AG04450 (cell line): ENCODE data around the gene CCBE1. TPM values are rescaled to one million over a fixed set of nuclear protein-coding genes. Genes with fewer than 3 reads are reported as not detected.
A peak's percentile ranks its signal among the peaks of the same experiment; 100 is the strongest.

ENCODE experiments used
- CTCF ChIA-PET: fragments of 300-600, 350-600 bp; formaldehyde crosslinking; extraction: SDS; loops from one replicate; lab custom pipeline; 2022; ENCODE audit warnings: antibody characterized with exemption, inconsistent platforms; lab: Charles Lee
- POLR2A ChIA-PET: fragments of 350-600 bp; formaldehyde crosslinking; extraction: SDS; loops from one replicate; lab custom pipeline; 2021; ENCODE audit warnings: antibody characterized with exemption, inconsistent platforms; lab: Yijun Ruan, JAX
- DNase-seq: peaks from one replicate; pipeline ENCODE4 v3.0.0-alpha.2; 2011; ENCODE audit warnings: low read depth, low spot score
- H3K27ac ChIP-seq: one replicate; pipeline ENCODE4 v1.5.1; 2012; ENCODE audit warnings: low read depth, low read length, control low read depth
- H3K27me3 ChIP-seq: one replicate; pipeline ENCODE4 v1.6.0; 2012; ENCODE audit warnings: low read length; ENCODE audit not compliant: control insufficient read depth, insufficient read depth
- H3K4me3 ChIP-seq: 2 replicates; pipeline ENCODE4 v1.5.1; 2011; ENCODE audit warnings: mild to moderate bottlenecking, low read depth, low read length, control low read depth
- H3K9me3 ChIP-seq: 2 replicates; pipeline ENCODE4 v1.5.1; 2012; ENCODE audit warnings: low read length; ENCODE audit not compliant: control insufficient read depth, insufficient read depth
- polyA plus RNA-seq: library from polyadenylated mRNA; depleted of rRNA; stranded (reverse); fragments of >200 nt; gene quantifications from 2 replicates; pipeline ENCODE4 v1.2.3, GENCODE V29; 2011
- TF ChIP-seq, protein P1 (sequence below): IDR thresholded peaks from 2 replicates; pipeline ENCODE4 v1.5.1; 2011; ENCODE audit warnings: low read depth, low read length, control low read depth, inconsistent platforms

The CCBE1 gene
- polyA plus RNA-seq, 1 experiment = 40.4 TPM

DNA sequence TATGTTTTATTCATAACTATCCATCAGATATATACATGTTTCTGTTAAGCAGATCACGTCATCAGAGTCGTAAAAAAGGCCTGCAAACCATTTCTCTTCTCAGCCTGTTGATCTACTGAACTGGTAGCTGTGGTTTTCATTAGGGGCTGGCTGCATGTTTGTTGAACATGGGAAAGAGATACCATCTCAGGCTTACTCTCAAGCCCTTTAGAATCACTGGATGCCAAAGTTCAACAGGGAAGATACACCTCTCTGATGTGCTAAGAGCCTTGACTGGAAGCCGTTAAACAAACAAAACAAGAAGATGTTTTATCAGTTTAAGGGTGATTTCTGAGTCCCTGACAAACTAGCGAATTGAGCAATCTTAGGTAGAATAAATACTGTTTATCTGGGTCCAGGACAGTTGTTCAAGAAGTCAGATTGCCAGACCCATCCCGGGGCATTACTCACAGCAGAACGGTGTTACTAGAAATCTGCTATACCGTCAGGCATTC is 243.7 kb downstream of the CCBE1 start:
- TF ChIP-seq, protein P1, sequence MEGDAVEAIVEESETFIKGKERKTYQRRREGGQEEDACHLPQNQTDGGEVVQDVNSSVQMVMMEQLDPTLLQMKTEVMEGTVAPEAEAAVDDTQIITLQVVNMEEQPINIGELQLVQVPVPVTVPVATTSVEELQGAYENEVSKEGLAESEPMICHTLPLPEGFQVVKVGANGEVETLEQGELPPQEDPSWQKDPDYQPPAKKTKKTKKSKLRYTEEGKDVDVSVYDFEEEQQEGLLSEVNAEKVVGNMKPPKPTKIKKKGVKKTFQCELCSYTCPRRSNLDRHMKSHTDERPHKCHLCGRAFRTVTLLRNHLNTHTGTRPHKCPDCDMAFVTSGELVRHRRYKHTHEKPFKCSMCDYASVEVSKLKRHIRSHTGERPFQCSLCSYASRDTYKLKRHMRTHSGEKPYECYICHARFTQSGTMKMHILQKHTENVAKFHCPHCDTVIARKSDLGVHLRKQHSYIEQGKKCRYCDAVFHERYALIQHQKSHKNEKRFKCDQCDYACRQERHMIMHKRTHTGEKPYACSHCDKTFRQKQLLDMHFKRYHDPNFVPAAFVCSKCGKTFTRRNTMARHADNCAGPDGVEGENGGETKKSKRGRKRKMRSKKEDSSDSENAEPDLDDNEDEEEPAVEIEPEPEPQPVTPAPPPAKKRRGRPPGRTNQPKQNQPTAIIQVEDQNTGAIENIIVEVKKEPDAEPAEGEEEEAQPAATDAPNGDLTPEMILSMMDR = no peak
- ChIA-PET POLR2A (no interaction called here), CTCF (interaction anchor here (0.5 to 3.2 kb wide), 4 partner anchors 61 to 370 kb away, joined by 3 to 17 read pairs (median 8); partner anchors contain the start of gene CCBE1)
- Histone ChIP-seq H3K4me3 (no peak overlapping the region), H3K27ac (no peak overlapping the region), H3K9me3 (no peaks in the 10 kb centered on the region), H3K27me3 (no peaks in the 10 kb centered on the region)
- DNase-seq = no peak

DNA sequence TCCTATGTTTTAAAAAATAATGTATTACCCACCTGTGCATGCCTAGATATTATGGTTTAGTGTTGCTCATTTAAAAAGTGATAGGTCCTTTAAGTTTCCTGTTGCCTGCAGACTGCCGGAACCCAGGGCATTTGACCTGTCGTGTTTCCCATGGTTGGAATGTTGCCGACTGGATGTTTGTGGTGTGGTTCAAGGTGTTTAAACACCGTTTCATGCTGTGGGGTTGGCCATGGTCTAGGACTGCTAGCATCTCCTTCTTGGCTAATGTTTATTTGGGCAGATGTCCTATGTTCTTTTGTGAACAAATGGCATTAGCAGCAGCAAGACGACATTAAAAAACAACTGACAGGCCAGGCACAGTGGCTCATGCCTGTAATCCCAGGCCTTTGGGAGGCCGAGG is 245.3 kb downstream of the CCBE1 start:
- Histone ChIP-seq H3K9me3 (no peaks in the 10 kb centered on the region; the same call in 1 of the 2 replicates), H3K27me3 (no peaks in the 10 kb centered on the region), H3K27ac (no peak overlapping the region), H3K4me3 (no peak overlapping the region)
- CTCF ChIA-PET = interaction anchor here (3.2 kb wide), 1 partner anchor 245 kb away, joined by 12 read pairs; the partner anchor contains the start of gene CCBE1
- DNase-seq = no peak
- POLR2A ChIA-PET = no interaction called here
- TF ChIP-seq, protein P1 = no peak

DNA sequence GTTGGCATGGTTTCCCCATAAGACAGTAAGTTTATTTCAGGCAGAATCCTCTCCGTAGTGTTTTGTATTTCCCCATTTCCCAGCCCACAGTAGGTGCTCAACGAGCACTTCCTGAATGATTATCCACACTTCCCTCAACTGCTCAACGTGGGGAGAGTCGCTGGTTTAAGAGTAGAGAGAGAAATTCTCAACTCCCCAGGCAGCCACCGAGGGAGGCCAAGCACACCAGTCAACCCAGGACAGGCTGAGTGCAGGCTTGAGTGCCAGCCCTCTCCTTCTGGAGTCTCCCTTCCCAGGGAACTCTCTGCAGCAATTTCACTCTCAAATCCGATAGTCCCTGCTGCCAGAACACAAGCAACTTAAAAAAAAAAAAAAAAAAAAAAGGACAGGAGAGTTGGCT is 246.2 kb downstream of the CCBE1 start:
- DNase-seq = no peak
- H3K4me3 ChIP-seq = no peak overlapping the region
- no peaks in the 10 kb centered on the region for H3K27me3 ChIP-seq
- POLR2A ChIA-PET = no interaction called here
- TF ChIP-seq, protein P1 = no peak
- CTCF ChIA-PET = no interaction called here
- no peaks in the 10 kb centered on the region; the same call in 1 of the 2 replicates for H3K9me3 ChIP-seq
- H3K27ac ChIP-seq = no peak overlapping the region

DNA sequence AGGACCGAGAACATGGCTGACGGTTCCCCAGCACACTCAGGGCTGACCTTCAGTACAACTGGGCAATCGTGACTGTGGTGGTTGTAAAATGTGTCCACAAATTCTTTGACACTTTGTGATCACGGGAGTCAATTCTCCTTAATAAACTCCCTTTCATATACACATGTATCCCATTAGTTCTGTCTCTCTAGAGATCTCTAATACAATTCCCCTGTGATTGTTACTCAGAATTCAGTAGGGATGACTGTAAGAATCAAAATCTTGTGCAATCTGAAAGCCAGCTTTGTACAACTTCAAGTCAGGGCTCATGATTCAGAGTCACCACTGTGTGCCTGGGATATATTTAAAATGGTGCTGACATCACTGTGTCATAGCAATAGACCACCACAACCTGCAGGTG is 248.7 kb downstream of the CCBE1 start:
- TF ChIP-seq, protein P1 = no peak
- ChIA-PET POLR2A (interaction anchor here (1.0 kb wide), 1 partner anchor 12 kb away, joined by 4 read pairs; no protein-coding TSS in a partner anchor), CTCF (interaction anchor here (1.7 to 2.7 kb wide), 2 partner anchors 11 to 375 kb away, joined by 7 to 14 read pairs; no protein-coding TSS in a partner anchor)
- H3K27ac ChIP-seq = no peak overlapping the region
- H3K4me3 ChIP-seq = no peak overlapping the region
- no peaks in the 10 kb centered on the region; the same call in 1 of the 2 replicates for H3K9me3 ChIP-seq
- no peaks in the 10 kb centered on the region for H3K27me3 ChIP-seq
- DNase-seq = no peak

DNA sequence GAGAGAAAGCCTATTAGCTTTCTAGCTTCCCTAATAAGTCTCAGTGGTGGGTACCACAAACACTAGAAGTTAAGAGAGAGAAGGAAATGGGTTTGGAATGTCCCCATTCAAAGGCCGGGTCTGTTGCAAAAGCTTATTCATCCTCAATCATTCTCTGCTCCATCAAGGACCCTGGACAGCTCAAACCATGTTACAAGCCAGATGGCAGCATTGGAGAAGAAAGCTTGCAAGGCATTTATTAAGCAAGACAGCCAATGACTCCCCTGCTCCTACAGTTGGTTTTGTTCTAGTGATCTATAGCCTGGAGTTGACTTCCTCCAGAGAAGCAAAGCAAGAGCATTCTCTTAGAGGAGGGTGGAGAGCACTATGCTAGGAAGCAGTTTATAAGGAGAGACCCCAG is 251.2 kb downstream of the CCBE1 start:
- H3K4me3 ChIP-seq = no peak overlapping the region
- ChIA-PET CTCF (no interaction called here), POLR2A (no interaction called here)
- no peak overlapping the region for H3K27ac ChIP-seq
- no peaks in the 10 kb centered on the region; the same call in 1 of the 2 replicates for H3K9me3 ChIP-seq
- DNase-seq = no peak
- H3K27me3 ChIP-seq = no peaks in the 10 kb centered on the region
- TF ChIP-seq, protein P1 = 0 out of 2 replicates have a peak, but pooled peaks have one; percentile 7
